Left ventricle myocardium inferior (tissue), 1 donor: ENCODE results near the gene TENM3. TPM values are rescaled to one million over a fixed set of nuclear protein-coding genes. Genes with fewer than 3 reads are reported as not detected.

Source experiments
- DNase-seq: peaks from one replicate; pipeline ENCODE4 v3.0.0-alpha.2; 2020
- H3K27ac ChIP-seq: fragments of 200-600 bp; replicated peaks from 2 replicates; pipeline ENCODE4 v1.8.0; 2021
- H3K27me3 ChIP-seq: fragments of 200-600 bp; 2 replicates; pipeline ENCODE4 v1.8.0; 2021; ENCODE audit warnings: low read depth
- H3K36me3 ChIP-seq: fragments of 200-600 bp; 2 replicates; pipeline ENCODE4 v1.8.0; 2021
- H3K4me1 ChIP-seq: fragments of 200-600 bp; 2 replicates; pipeline ENCODE4 v1.8.0; 2021
- H3K4me3 ChIP-seq: fragments of 200-600 bp; 2 replicates; pipeline ENCODE4 v1.8.0; 2021; ENCODE audit warnings: mild to moderate bottlenecking, moderate library complexity
- H3K9me3 ChIP-seq: fragments of 200-600 bp; replicated peaks from 2 replicates; pipeline ENCODE4 v1.8.0; 2021
- CTCF ChIP-seq: fragments of 200-600 bp; IDR thresholded peaks from 2 replicates; pipeline ENCODE4 v1.8.0; 2021; ENCODE audit warnings: antibody characterized with exemption, mild to moderate bottlenecking, borderline replicate concordance
- intact Hi-C: fragments of 100-400 bp; cut with micrococcal nuclease; formaldehyde crosslinking; loops from one replicate; pipeline ENCODE4 v1.11.0; 2022
- total RNA-seq: library from RNA; stranded (reverse); fragmentation: NEBNext Ultra II Directional; extraction: Animal tissue kit (Norgen Biotek cat#: 25700); gene quantifications from one replicate; pipeline ENCODE4 v1.2.1, GENCODE V29; 2021
- donor health status: DM: no; HTN: yes; CAD: no; lungs with severe emphysema.

The TENM3 gene
- total RNA-seq, 1 donor from 2014 or later = 1.5 TPM

DNA sequence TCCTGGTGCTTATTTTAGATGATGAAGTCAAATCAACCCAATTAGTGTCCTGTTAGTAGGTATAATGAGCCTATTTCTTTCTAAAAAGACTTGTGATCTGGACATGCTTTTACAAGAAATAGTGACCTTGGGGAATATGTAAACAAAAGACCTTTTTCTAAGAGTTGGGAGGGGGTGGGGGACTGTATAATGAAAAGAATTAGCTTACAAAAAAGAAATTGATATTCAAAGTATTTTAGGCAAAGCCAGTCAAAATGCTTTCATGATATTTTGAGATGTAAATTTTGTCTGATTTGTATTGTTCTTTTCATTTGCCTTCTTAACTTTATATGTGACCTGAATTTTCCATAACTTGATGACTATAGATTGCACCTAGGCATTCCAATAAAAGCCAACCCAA, 559.4 kb downstream of the TENM3 start:
- peaks cover 16% of the 10 kb centered on the region for H3K27me3 ChIP-seq
- intact Hi-C loops = loop anchor here (10.0 kb wide), 1 partner anchor 328 kb away; no protein-coding TSS in a partner anchor

DNA sequence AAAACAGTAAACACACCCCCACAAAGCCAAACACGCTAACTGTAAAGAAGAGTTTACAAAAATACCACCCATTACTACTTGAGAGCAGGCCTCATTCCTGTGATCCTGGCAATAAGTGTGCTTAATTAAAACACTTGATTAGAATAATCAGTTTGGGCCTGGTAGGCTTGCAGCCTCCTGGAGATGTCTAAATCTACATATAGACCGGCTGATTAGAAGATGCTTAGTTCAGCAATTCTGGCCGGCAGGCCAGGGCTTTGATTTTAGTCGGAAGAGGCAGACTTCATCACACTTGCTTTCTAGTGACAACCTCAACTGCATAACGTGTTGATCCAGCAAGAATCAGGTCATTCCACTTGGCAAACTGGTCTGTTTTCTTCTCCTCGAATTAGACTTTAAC, 560.0 kb downstream of the TENM3 start:
- no peaks in the 10 kb centered on the region for H3K36me3 ChIP-seq
- peaks cover 16% of the 10 kb centered on the region for H3K27me3 ChIP-seq
- no peaks in the 10 kb centered on the region for H3K9me3 ChIP-seq
- H3K4me1 ChIP-seq = peaks cover 13% of the 10 kb centered on the region
- intact Hi-C loops = loop anchor here (10.0 kb wide), 1 partner anchor 328 kb away; no protein-coding TSS in a partner anchor
- H3K27ac ChIP-seq = no peak overlapping the region
- H3K4me3 ChIP-seq = no peak overlapping the region
- TF ChIP-seq CTCF = no peak
- DNase-seq = no peak

More for the DNA sequence above, 559.4 kb downstream of the TENM3 start:
- H3K36me3 ChIP-seq = no peaks in the 10 kb centered on the region
- DNase-seq = no peak
- no peak for TF ChIP-seq CTCF
- H3K4me1 ChIP-seq = peaks cover 13% of the 10 kb centered on the region
- no peak overlapping the region for H3K4me3 ChIP-seq
- H3K9me3 ChIP-seq = no peaks in the 10 kb centered on the region
- H3K27ac ChIP-seq = no peak overlapping the region

DNA sequence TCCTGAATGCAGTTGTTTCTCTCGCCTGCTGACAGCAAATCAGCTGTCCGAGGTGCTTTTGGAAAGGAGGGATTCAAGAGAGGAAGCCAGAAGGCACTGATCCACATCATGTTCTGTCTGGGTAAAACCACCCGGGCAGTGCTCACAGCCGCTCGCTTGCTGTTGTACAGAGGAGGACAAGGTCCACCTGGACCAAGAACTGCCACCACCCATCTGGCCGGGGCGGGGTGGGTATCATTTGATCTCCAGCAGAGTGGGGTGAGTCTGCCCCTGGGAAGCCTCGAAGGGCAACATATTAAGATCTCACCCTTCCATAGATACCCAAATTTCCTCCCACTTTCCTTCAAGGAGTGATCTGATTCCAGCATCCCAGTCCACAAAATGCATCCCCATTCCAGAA, 560.9 kb downstream of the TENM3 start:
- H3K27ac ChIP-seq = no peak overlapping the region
- no peaks in the 10 kb centered on the region for H3K9me3 ChIP-seq
- H3K4me1 ChIP-seq = peaks cover 13% of the 10 kb centered on the region
- H3K27me3 ChIP-seq = peaks cover 16% of the 10 kb centered on the region
- no peak for DNase-seq
- intact Hi-C loops = loop anchor here (10.0 kb wide), 1 partner anchor 329 kb away; no protein-coding TSS in a partner anchor
- H3K4me3 ChIP-seq = no peak overlapping the region
- TF ChIP-seq CTCF = no peak
- H3K36me3 ChIP-seq = no peaks in the 10 kb centered on the region

GRCh38 chr4:182805321-182805720, 562.1 kb downstream of the TENM3 start:
- Histone ChIP-seq H3K36me3 (no peaks in the 10 kb centered on the region), H3K27ac (no peak overlapping the region), H3K27me3 (peaks cover 19% of the 10 kb centered on the region), H3K4me3 (no peak overlapping the region), H3K9me3 (no peaks in the 10 kb centered on the region), H3K4me1 (peaks cover 13% of the 10 kb centered on the region)
- no peak for DNase-seq
- TF ChIP-seq CTCF = no peak
- intact Hi-C loops = loop anchor here (10.0 kb wide), 1 partner anchor 331 kb away; no protein-coding TSS in a partner anchor

GRCh38 chr4:182805750-182806149, 562.5 kb downstream of the TENM3 start:
- Histone ChIP-seq H3K9me3 (no peaks in the 10 kb centered on the region), H3K4me3 (no peak overlapping the region), H3K27ac (no peak overlapping the region), H3K36me3 (no peaks in the 10 kb centered on the region), H3K4me1 (peaks cover 13% of the 10 kb centered on the region), H3K27me3 (peaks cover 19% of the 10 kb centered on the region)
- intact Hi-C loops = loop anchor here (10.0 kb wide), 1 partner anchor 331 kb away; no protein-coding TSS in a partner anchor
- TF ChIP-seq CTCF = no peak
- no peak for DNase-seq
